GM12891 (cell line): ENCODE data around the gene COL15A1.

Experiments used
- DNase-seq: peaks from one replicate; pipeline ENCODE4 v3.0.0; 2011; ENCODE audit warnings: low spot score; ENCODE audit not compliant: insufficient read length
- FAIRE-seq: peaks from 2 replicates; lab custom pipeline; 2011; peaks lifted over from hg19 to GRCh38; lab: Jason Lieb, UNC
- PAX5 ChIP-seq: IDR thresholded peaks from 2 replicates; pipeline ENCODE4 v1.6.1; 2011; ENCODE audit warnings: low read length, moderate library complexity, mild to moderate bottlenecking; ENCODE audit not compliant: insufficient read depth, severe bottlenecking
- POLR2A ChIP-seq: IDR thresholded peaks from 2 replicates; pipeline ENCODE4 v1.6.1; 2011; ENCODE audit warnings: low read depth, low read length, control low read depth
- POLR2AphosphoS5 ChIP-seq: IDR thresholded peaks from 2 replicates; pipeline ENCODE4 v1.6.1; 2011; ENCODE audit warnings: low read depth, low read length, control low read depth
- POU2F2 ChIP-seq: IDR thresholded peaks from 2 replicates; pipeline ENCODE4 v1.6.1; 2011; ENCODE audit warnings: low read depth, mild to moderate bottlenecking, control low read depth, low read length, moderate library complexity
- SPI1 ChIP-seq: IDR thresholded peaks from 2 replicates; pipeline ENCODE4 v1.6.1; 2011; ENCODE audit warnings: low read depth, low read length, control low read depth
- TAF1 ChIP-seq: IDR thresholded peaks from 2 replicates; pipeline ENCODE4 v1.6.1; 2011; ENCODE audit warnings: low read depth, low read length, control low read depth

COL15A1 gene

GRCh38 chr9:98925956-98926355 lies 17.8 kb upstream of the COL15A1 start:
- no peak for DNase-seq
- TF ChIP-seq SPI1 (no peak), POLR2AphosphoS5 (no peak), TAF1 (no peak), POLR2A (no peak), POU2F2 (no peak), PAX5 (no peak)
- no peak for FAIRE-seq

GRCh38 chr9:98927724-98928123 lies 16.0 kb upstream of the COL15A1 start:
- no peak for TF ChIP-seq PAX5
- TF ChIP-seq POLR2A = no peak
- TF ChIP-seq POU2F2 = no peak
- no peak for TF ChIP-seq TAF1
- no peak for TF ChIP-seq POLR2AphosphoS5
- TF ChIP-seq SPI1 = no peak
- DNase-seq (no peak), FAIRE-seq (no peak)

- DNase-seq (no peak), FAIRE-seq (no peak)
Observed at GRCh38 chr9:98929071-98929470, 14.6 kb upstream of the COL15A1 start.

GRCh38 chr9:98929895-98930341 lies 13.8 kb upstream of the COL15A1 start:
- FAIRE-seq (no peak), DNase-seq (no peak)
- TF ChIP-seq POLR2AphosphoS5 (no peak), SPI1 (no peak), POU2F2 (no peak), TAF1 (no peak), POLR2A (no peak), PAX5 (no peak)

More at GRCh38 chr9:98929071-98929470, 14.6 kb upstream of the COL15A1 start:
- TF ChIP-seq POLR2AphosphoS5 (no peak), POU2F2 (no peak), SPI1 (no peak), TAF1 (no peak), POLR2A (no peak), PAX5 (no peak)

- DNase-seq (no peak), FAIRE-seq (no peak)
- TF ChIP-seq PAX5 (no peak), POLR2AphosphoS5 (no peak), TAF1 (no peak), POU2F2 (no peak), POLR2A (no peak), SPI1 (no peak)
Observed at GRCh38 chr9:98930792-98931191, 12.9 kb upstream of the COL15A1 start.

GRCh38 chr9:98931600-98932389 lies 11.9 kb upstream of the COL15A1 start:
- no peak for FAIRE-seq
- DNase-seq = no peak
- TF ChIP-seq PAX5 = no peak
- TF ChIP-seq SPI1 = peak; percentile 27; the same call in 1 of the 2 replicates

- FAIRE-seq (no peak), DNase-seq (no peak)
- TF ChIP-seq POLR2A (no peak), TAF1 (no peak), PAX5 (no peak), POLR2AphosphoS5 (no peak), POU2F2 (no peak), SPI1 (no peak)
Observed at GRCh38 chr9:98933185-98933584, 10.5 kb upstream of the COL15A1 start.

GRCh38 chr9:98933890-98934289 lies 9.8 kb upstream of the COL15A1 start:
- no peak for TF ChIP-seq PAX5
- TF ChIP-seq POLR2A = no peak
- no peak for TF ChIP-seq POLR2AphosphoS5
- TF ChIP-seq TAF1 = no peak
- no peak for TF ChIP-seq POU2F2
- TF ChIP-seq SPI1 = no peak
- FAIRE-seq (no peak), DNase-seq (no peak)

- DNase-seq = no peak
Observed at GRCh38 chr9:98935071-98935505, 8.6 kb upstream of the COL15A1 start.

GRCh38 chr9:98940276-98940675 lies 3.4 kb upstream of the COL15A1 start:
- FAIRE-seq (no peak), DNase-seq (no peak)
- TF ChIP-seq POLR2AphosphoS5 (no peak), PAX5 (no peak), TAF1 (no peak), POLR2A (no peak), SPI1 (no peak), POU2F2 (no peak)

More at GRCh38 chr9:98935071-98935505, 8.6 kb upstream of the COL15A1 start:
- no peak for TF ChIP-seq PAX5
- TF ChIP-seq POLR2A = no peak
- TF ChIP-seq TAF1 = no peak
- FAIRE-seq = no peak
